Measurements from ENCODE around the gene CXCL13.
"Not testable (repeated sequence)": the region's sequence is repeated elsewhere in the genome, so short reads cannot be mapped to it uniquely, and the experiment has no call there.

The CXCL13 gene

DNA sequence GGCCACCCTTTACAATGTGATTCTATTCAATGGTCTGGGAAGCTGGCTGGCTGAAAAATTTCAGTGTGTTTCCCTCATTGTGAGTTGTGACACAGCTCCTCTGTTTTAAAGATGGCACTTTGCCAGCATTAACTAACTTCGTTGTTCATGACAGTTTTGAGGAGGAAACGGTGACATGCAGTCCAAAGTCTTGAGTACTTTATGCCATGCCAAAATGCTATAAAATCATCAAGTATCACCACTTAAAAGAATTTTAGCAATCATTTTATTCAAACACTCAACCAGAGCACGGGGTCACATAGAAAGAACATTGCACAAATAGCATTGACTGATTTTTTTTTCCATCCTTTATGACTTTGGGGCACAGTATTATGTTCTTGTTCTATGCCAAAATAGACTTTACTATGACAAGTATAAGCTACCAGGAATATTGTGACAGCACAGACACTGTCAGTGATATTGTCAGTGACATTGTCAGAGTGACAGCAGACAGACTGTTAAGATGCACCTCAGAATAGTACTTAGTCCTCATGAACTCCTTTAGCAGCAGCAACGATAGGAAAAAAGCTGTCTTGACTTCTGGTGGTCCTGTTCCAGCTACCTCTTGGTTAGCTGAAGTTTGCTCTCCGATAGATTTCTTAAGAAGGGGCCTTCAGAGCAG, 46.7 kb downstream of the CXCL13 start:
- DNase-seq, result peak in 2 of 3 donors; percentile 45 to 48
- POLR2A ChIA-PET, result interaction anchor here (0.7 kb wide), 1 partner anchor 15 kb away, joined by 3 read pairs; no protein-coding TSS in a partner anchor
- peaks cover 0 to 5% (median 0%) of the 10 kb centered on the region in 5 experiments for H3K9me3 ChIP-seq (ENCODE audit: control extremely low read depth in 1 of 5, control insufficient read depth in 4 of 5, insufficient read depth in 2 of 5, low read depth in 1 of 5, low read length in 4 of 5)

GRCh38 chr4:77653162-77653758, 47.6 kb downstream of the CXCL13 start:
- ChIA-PET POLR2A (no interaction called here), CTCF (interaction anchor here (1.2 kb wide), 1 partner anchor 10 kb away, joined by 5 read pairs; no protein-coding TSS in a partner anchor)
- Histone ChIP-seq H3K36me3 (ENCODE audit: control insufficient read depth in 4 of 4, insufficient read depth in 4 of 4, low read length in 3 of 4) (no peaks in the 10 kb centered on the region), H3K4me1 (ENCODE audit: control extremely low read depth in 1 of 4, control insufficient read depth in 4 of 4, insufficient read depth in 4 of 4, low read length in 3 of 4) (peaks cover 0 to 8% (median 1%) of the 10 kb centered on the region in 4 experiments), H3K27me3 (replicated peaks in 2 of 5; ENCODE audit: control insufficient read depth in 4 of 5, insufficient read depth in 5 of 5, low read length in 4 of 5) (no peaks in the 10 kb centered on the region), H3K27ac (ENCODE audit: insufficient read depth in 1 of 2, low read depth in 1 of 2, low read length in 2 of 2, poor library complexity in 1 of 2, severe bottlenecking in 2 of 2) (no peak overlapping the region), H3K4me3 (ENCODE audit: control insufficient read depth in 1 of 7, extremely low read depth in 1 of 7, insufficient read depth in 4 of 7, low read depth in 2 of 7, low read length in 6 of 7) (no peak overlapping the region), H3K9me3 (ENCODE audit: control extremely low read depth in 1 of 5, control insufficient read depth in 4 of 5, insufficient read depth in 2 of 5, low read depth in 1 of 5, low read length in 4 of 5) (peaks cover 0 to 5% (median 0%) of the 10 kb centered on the region in 5 experiments)
- WGBS (ENCODE audit: insufficient coverage), result no CpG with 5 or more reads among the region's 2 CpGs
- no peak for DNase-seq

More for the DNA sequence above, 46.7 kb downstream of the CXCL13 start:
- Histone ChIP-seq H3K27ac (ENCODE audit: insufficient read depth in 1 of 2, low read depth in 1 of 2, low read length in 2 of 2, poor library complexity in 1 of 2, severe bottlenecking in 2 of 2) (no peak overlapping the region), H3K36me3 (ENCODE audit: control insufficient read depth in 4 of 4, insufficient read depth in 4 of 4, low read length in 3 of 4) (no peaks in the 10 kb centered on the region), H3K27me3 (replicated peaks in 2 of 5; ENCODE audit: control insufficient read depth in 4 of 5, insufficient read depth in 5 of 5, low read length in 4 of 5) (no peaks in the 10 kb centered on the region), H3K4me3 (ENCODE audit: control insufficient read depth in 1 of 7, extremely low read depth in 1 of 7, insufficient read depth in 4 of 7, low read depth in 2 of 7, low read length in 6 of 7) (no peak overlapping the region), H3K4me1 (ENCODE audit: control extremely low read depth in 1 of 4, control insufficient read depth in 4 of 4, insufficient read depth in 4 of 4, low read length in 3 of 4) (peaks cover 0 to 8% (median 1%) of the 10 kb centered on the region in 4 experiments)
- WGBS (ENCODE audit: insufficient coverage), result 53% methylated on average over 4 of the region's 5 CpGs
- CTCF ChIA-PET, result interaction anchor here (1.2 to 1.3 kb wide), 2 partner anchors 11 to 51 kb away, joined by 4 to 5 read pairs; no protein-coding TSS in a partner anchor

DNA sequence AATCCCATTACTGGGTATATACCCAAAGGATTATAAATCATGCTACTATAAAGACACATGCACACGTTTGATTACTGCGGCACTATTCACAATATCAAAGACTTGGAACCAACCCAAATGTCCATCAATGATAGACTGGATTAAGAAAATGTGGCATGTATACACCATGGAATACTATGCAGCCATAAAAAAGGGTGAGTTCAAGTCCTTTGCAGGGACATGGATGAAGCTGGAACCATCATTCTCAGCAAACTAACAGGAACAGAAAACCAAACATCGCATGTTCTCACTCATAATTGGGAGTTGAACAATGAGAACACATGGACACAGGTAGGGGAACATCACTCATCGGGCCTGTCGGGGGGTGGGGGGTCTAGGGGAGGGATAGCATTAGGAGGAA, 54.7 kb downstream of the CXCL13 start:
- DNase-seq; H3K4me3 ChIP-seq (ENCODE audit: control insufficient read depth in 1 of 7, extremely low read depth in 1 of 7, insufficient read depth in 4 of 7, low read depth in 2 of 7, low read length in 6 of 7); H3K27ac ChIP-seq (ENCODE audit: insufficient read depth in 1 of 2, low read depth in 1 of 2, low read length in 2 of 2, poor library complexity in 1 of 2, severe bottlenecking in 2 of 2); POLR2A ChIA-PET; H3K36me3 ChIP-seq (ENCODE audit: control insufficient read depth in 4 of 4, insufficient read depth in 4 of 4, low read length in 3 of 4); H3K27me3 ChIP-seq (replicated peaks in 2 of 5; ENCODE audit: control insufficient read depth in 4 of 5, insufficient read depth in 5 of 5, low read length in 4 of 5); H3K9me3 ChIP-seq (ENCODE audit: control extremely low read depth in 1 of 5, control insufficient read depth in 4 of 5, insufficient read depth in 2 of 5, low read depth in 1 of 5, low read length in 4 of 5); H3K4me1 ChIP-seq (ENCODE audit: control extremely low read depth in 1 of 4, control insufficient read depth in 4 of 4, insufficient read depth in 4 of 4, low read length in 3 of 4); CTCF ChIA-PET: not testable (repeated sequence)
- no CpG with 5 or more reads among the region's 5 CpGs for WGBS (ENCODE audit: insufficient coverage)
